ENCODE results near the gene COMMD4.
A peak's percentile ranks its signal among the peaks of the same experiment; 100 is the strongest.
"Not testable (repeated sequence)": the region's sequence is repeated elsewhere in the genome, so short reads cannot be mapped to it uniquely, and the experiment has no call there.

COMMD4 gene

GRCh38 chr15:75367406-75367912, 31.6 kb downstream of the COMMD4 start:
- Histone ChIP-seq H3K4me3 (peak overlapping the region; percentile 58 to 95 (median 86)), H3K27ac (peak overlapping the region; percentile 87 to 100 (median 98))

GRCh38 chr15:75367913-75368688, 32.2 kb downstream of the COMMD4 start, which contains the start of gene MAN2C1:
MAN2C1 (minus strand) TSS chr15:75368607; CDS start chr15:75368583, 24 bp downstream.
- Histone ChIP-seq H3K27ac (peak within 1 kb of the TSS; percentile 87 to 100 (median 98)), H3K4me3 (peak within 1 kb of the TSS; percentile 58 to 95 (median 86))

- Histone ChIP-seq H3K27ac (peak overlapping the region in 20 of 21 experiments; percentile 87 to 100 (median 98)), H3K4me3 (peak overlapping the region; percentile 58 to 95 (median 86))
These were observed 32.9 kb downstream of the COMMD4 start for GRCh38 chr15:75368689-75369239.

GRCh38 chr15:75369897-75370581, 34.2 kb downstream of the COMMD4 start:
- Histone ChIP-seq H3K27ac (peak overlapping the region in 4 of 21 experiments; percentile 9 to 100 (median 99)), H3K4me3 (no peak overlapping the region)

- no peak overlapping the region for H3K4me3 ChIP-seq
These were observed 35.6 kb downstream of the COMMD4 start for GRCh38 chr15:75371486-75371885.

GRCh38 chr15:75371901-75372688, 36.2 kb downstream of the COMMD4 start:
- H3K4me3 ChIP-seq = no peak overlapping the region
- no peak overlapping the region for H3K27ac ChIP-seq

More at GRCh38 chr15:75371486-75371885, 35.6 kb downstream of the COMMD4 start:
- H3K27ac ChIP-seq = no peak overlapping the region

- no peak overlapping the region for H3K27ac ChIP-seq
- no peak overlapping the region for H3K4me3 ChIP-seq
These were observed 44.9 kb downstream of the COMMD4 start for GRCh38 chr15:75380773-75381172.

GRCh38 chr15:75383986-75384385, 48.1 kb downstream of the COMMD4 start:
- H3K27ac ChIP-seq, H3K4me3 ChIP-seq: not testable (repeated sequence)

Data from skin epidermis (tissue), 12 donors.